ENCODE measurements around the gene ARHGAP22.

Gene ARHGAP22

DNA sequence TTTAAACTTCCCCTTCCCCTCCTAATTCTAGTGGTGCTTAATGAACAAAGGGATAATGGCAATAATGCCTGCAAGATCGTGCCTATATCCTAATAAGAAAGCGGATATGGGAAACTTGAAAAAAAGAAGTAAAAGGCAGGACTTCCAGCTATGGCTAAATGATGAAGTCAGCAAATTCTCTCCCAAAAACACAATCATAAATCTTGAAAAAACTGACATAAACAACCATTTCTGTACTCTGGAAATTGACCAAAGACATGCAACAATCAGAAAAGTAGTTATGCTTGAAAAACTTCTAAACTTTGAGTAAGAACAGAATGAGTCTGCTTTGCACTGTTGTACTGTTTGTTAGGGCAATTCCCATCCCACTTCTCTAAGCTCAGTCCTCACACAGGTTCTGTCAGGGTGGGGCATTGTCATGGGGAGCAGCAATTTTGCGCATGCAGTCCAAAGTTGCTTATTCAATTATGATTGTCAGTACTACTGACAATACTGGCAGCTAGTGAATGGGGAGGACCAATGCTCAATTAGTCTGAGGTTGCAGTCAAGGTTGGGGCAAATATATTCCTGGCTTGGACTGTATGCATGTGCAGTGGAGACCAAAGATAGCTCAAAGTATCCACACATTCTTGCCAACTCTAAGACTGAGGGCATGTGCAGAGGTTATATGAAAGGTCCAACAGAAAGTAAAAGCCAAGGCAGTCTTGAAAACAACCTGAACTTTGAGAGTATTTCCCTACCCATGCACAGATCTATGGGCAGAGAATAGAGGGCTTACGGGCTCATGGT, 34.1 kb upstream of the ARHGAP22 start:
- TF ChIP-seq, protein P1, sequence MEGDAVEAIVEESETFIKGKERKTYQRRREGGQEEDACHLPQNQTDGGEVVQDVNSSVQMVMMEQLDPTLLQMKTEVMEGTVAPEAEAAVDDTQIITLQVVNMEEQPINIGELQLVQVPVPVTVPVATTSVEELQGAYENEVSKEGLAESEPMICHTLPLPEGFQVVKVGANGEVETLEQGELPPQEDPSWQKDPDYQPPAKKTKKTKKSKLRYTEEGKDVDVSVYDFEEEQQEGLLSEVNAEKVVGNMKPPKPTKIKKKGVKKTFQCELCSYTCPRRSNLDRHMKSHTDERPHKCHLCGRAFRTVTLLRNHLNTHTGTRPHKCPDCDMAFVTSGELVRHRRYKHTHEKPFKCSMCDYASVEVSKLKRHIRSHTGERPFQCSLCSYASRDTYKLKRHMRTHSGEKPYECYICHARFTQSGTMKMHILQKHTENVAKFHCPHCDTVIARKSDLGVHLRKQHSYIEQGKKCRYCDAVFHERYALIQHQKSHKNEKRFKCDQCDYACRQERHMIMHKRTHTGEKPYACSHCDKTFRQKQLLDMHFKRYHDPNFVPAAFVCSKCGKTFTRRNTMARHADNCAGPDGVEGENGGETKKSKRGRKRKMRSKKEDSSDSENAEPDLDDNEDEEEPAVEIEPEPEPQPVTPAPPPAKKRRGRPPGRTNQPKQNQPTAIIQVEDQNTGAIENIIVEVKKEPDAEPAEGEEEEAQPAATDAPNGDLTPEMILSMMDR (IDR thresholded peaks at IDR 0.05; ENCODE audit: borderline replicate concordance, insufficient read depth, low read depth, low read length): no peak
- no peak overlapping the region for H3K4me3 ChIP-seq (ENCODE audit: low read depth, low read length)

DNA sequence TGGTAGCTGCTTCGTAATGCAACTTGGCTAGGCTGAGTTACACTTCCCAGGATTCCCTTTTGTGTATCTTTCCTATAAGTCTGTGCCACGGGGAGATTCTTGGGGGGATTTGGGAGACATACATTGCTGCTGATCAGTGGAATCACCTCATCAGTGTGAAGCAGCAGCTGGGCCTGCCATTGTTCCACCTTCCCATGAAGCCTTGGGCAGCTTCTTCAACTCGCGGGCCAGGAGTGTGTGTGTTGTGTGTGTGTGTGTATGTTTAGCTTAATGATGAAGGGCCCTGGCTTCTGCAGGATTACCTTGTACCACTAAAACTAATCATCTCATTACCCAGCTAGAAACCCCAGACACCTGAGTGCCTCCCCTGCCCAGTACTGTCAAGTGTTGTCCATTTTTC, 33.3 kb upstream of the ARHGAP22 start:
- no peak overlapping the region for H3K4me3 ChIP-seq (ENCODE audit: low read depth, low read length)
- TF ChIP-seq, protein P1 (IDR thresholded peaks at IDR 0.05; ENCODE audit: borderline replicate concordance, insufficient read depth, low read depth, low read length): no peak

DNA sequence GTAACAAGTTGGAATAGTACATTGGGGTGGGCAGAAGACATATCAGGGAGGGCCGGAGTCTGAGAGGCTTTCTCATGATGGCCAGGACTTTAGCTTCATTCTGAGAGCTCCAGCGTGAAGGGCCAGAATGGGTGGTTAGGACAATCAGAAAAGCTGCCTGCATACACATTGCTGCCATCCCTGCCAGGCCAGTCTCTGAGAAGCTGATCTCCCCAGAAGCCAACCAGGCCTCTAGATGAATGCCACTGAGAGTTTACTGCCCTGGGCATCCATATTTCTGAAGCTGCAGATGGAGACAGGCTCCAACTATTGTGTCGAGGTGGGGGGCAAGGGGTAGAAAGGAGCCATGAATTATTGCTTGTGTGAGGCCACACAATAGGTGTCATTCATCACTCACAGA, 32.0 kb upstream of the ARHGAP22 start:
- no peak overlapping the region for H3K4me3 ChIP-seq (ENCODE audit: low read depth, low read length)

DNA sequence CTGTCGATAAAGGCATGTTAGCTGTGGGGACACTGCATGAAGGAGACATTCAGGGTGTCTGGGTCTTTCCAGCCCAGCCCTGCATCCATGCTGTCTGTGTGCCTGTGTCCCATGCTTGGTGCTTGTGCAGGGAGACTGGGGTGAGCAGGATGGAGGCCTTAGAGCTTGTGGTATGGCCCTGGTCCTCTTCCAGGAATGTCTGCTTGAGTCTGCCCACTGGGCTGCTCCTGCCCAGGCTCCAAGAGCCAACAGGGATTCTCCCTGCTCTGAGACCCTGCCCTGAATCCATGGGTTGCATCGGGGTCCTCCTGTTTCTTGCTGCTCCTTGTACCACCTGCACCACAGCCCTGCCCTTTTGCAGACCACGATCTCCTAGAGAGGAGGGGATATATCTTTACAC, 31.4 kb upstream of the ARHGAP22 start:
- TF ChIP-seq, protein P1 (IDR thresholded peaks at IDR 0.05; ENCODE audit: borderline replicate concordance, insufficient read depth, low read depth, low read length): no peak
- H3K4me3 ChIP-seq (ENCODE audit: low read depth, low read length): no peak overlapping the region

More for the DNA sequence above, 32.0 kb upstream of the ARHGAP22 start:
- TF ChIP-seq, protein P1 (IDR thresholded peaks at IDR 0.05; ENCODE audit: borderline replicate concordance, insufficient read depth, low read depth, low read length): no peak

DNA sequence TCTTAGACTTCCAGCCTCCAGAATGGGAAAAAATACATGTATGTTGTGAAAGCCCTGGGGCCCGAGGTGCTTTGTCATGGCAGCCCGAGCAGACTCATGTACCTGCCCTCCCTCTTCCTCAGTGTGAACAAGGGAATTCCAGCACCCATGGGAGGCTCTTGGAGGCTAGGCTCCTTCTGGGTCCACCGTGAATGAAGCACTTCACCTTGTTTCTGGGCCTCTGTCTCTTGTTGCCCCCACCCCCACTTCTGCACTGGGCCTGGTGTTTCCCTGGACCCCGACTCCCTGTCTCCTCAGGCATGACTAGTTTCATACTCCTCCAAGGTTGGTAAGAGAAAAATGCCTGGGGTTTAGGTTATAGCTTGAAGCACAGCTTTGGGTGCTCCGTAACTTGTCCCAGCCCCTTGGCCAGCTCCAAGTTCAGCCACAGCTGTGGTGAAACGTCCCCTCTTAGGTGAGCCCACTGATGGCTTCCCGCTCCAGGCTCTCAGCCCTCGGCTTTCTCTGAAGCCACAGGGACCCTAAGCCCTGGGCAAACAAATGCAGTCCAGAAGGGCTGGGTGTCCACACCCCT, 30.2 kb upstream of the ARHGAP22 start:
- H3K4me3 ChIP-seq (ENCODE audit: low read depth, low read length): no peak overlapping the region
- TF ChIP-seq, protein P1 (IDR thresholded peaks at IDR 0.05; ENCODE audit: borderline replicate concordance, insufficient read depth, low read depth, low read length): no peak

DNA sequence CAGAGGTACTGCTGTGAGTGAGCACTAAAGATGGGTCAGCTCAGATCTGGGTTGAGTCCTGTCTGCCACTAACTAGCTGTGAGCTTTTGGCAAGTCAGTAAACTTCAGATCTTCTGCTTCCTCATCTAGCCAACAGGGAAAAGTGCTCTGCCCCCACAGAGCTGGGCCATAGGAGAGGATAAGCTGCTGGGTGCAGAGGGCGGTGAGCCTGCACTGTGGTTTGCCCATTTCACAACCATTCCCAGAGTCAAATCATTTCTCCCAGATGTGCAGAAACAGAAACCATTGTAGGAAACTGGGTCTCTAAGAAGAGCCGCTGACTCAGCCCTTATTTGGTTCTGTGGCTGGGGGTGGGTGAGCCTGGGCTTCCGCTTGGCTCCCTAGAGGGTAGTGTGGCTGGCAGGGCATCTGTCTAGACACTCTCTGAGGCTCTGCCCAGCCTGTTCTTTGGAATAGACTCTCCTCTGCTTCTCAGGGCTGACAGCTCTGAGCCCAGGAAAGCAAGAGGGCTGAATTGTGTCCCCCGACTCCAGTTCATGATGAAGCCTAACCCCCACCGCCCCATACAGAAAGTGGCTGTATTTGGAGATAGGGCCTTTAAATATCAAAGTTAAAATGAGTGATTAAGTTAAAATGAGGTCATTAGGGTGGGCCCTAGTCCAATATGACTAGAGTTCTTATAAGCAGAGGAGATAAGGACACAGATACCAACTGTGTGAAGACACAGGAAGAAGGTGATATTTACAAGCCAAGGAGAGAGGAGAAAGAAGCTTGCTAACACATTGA, 29.5 kb upstream of the ARHGAP22 start:
- TF ChIP-seq, protein P1 (IDR thresholded peaks at IDR 0.05; ENCODE audit: borderline replicate concordance, insufficient read depth, low read depth, low read length): no peak
- no peak overlapping the region for H3K4me3 ChIP-seq (ENCODE audit: low read depth, low read length)

Data from GM12875 (cell line).